ENCODE measurements around the gene SRCIN1. TPM values are rescaled to one million over a fixed set of nuclear protein-coding genes. Genes with fewer than 3 reads are reported as not detected.
"Not testable (repeated sequence)": the region's sequence is repeated elsewhere in the genome, so short reads cannot be mapped to it uniquely, and the experiment has no call there.

Gene SRCIN1
- total RNA-seq, 4 donors from 2014 or later, result 1.2 to 2.7 (median 2.3) TPM

GRCh38 chr17:38637951-38638350 is 32.2 kb upstream of the SRCIN1 start:
- intact Hi-C loops (cut with DNase I), result no loop called here
- 84% methylated on average over 4 of the region's 4 CpGs for WGBS
- no peaks in the 10 kb centered on the region for H3K9me3 ChIP-seq
- no peak overlapping the region for H3K4me3 ChIP-seq
- peaks cover 0 to 24% (median 0%) of the 10 kb centered on the region in 4 donors for H3K27me3 ChIP-seq
- H3K27ac ChIP-seq (replicated peaks in 1 of 4), result no peak overlapping the region
- no peaks in the 10 kb centered on the region for H3K4me1 ChIP-seq
- H3K36me3 ChIP-seq, result no peaks in the 10 kb centered on the region
- TF ChIP-seq POLR2A (IDR thresholded peaks at IDR 0.05; ENCODE audit: low read depth), result no peak
- TF ChIP-seq POLR2AphosphoS5 (IDR thresholded peaks at IDR 0.05), result no peak
- no peak for TF ChIP-seq EP300 (IDR thresholded peaks at IDR 0.05)
- TF ChIP-seq CTCF (IDR thresholded peaks at IDR 0.05), result no peak
- no peak for DNase-seq (ENCODE audit: extremely low spot score)

- Histone ChIP-seq H3K4me3 (no peak overlapping the region), H3K9me3 (no peaks in the 10 kb centered on the region), H3K27me3 (peaks cover 0 to 20% (median 0%) of the 10 kb centered on the region in 4 donors), H3K27ac (replicated peaks in 1 of 4) (no peak overlapping the region), H3K4me1 (no peaks in the 10 kb centered on the region), H3K36me3 (no peaks in the 10 kb centered on the region)
- WGBS, result 53% methylated on average over 9 of the region's 9 CpGs
- TF ChIP-seq CTCF (IDR thresholded peaks at IDR 0.05), result no peak
- no peak for TF ChIP-seq EP300 (IDR thresholded peaks at IDR 0.05)
- no peak for TF ChIP-seq POLR2AphosphoS5 (IDR thresholded peaks at IDR 0.05)
- TF ChIP-seq POLR2A (IDR thresholded peaks at IDR 0.05; ENCODE audit: low read depth), result no peak
- DNase-seq (ENCODE audit: extremely low spot score), result no peak
- intact Hi-C loops (cut with DNase I), result no loop called here
Measured at GRCh38 chr17:38636054-38636453, 30.3 kb upstream of the SRCIN1 start.

- Histone ChIP-seq H3K9me3 (no peaks in the 10 kb centered on the region), H3K27ac (replicated peaks in 1 of 4) (no peak overlapping the region), H3K36me3 (no peaks in the 10 kb centered on the region), H3K4me3 (no peak overlapping the region), H3K4me1 (no peaks in the 10 kb centered on the region), H3K27me3 (peaks cover 0 to 5% (median 0%) of the 10 kb centered on the region in 4 donors)
- intact Hi-C loops (cut with DNase I), result no loop called here
- no peak for DNase-seq (ENCODE audit: extremely low spot score)
- TF ChIP-seq EP300 (IDR thresholded peaks at IDR 0.05) (no peak), POLR2A (IDR thresholded peaks at IDR 0.05; ENCODE audit: low read depth) (no peak), CTCF (IDR thresholded peaks at IDR 0.05) (no peak), POLR2AphosphoS5 (IDR thresholded peaks at IDR 0.05) (no peak)
- 79% methylated on average over 6 of the region's 6 CpGs for WGBS
Measured at GRCh38 chr17:38632334-38632733, 26.6 kb upstream of the SRCIN1 start.

GRCh38 chr17:38628441-38628840 is 22.7 kb upstream of the SRCIN1 start:
- TF ChIP-seq POLR2AphosphoS5 (IDR thresholded peaks at IDR 0.05) (no peak), POLR2A (IDR thresholded peaks at IDR 0.05; ENCODE audit: low read depth) (no peak), EP300 (IDR thresholded peaks at IDR 0.05) (no peak), CTCF (IDR thresholded peaks at IDR 0.05) (no peak)
- Histone ChIP-seq H3K27me3 (peaks cover 0 to 10% (median 0%) of the 10 kb centered on the region in 4 donors), H3K4me1 (no peaks in the 10 kb centered on the region), H3K4me3 (no peak overlapping the region), H3K36me3 (no peaks in the 10 kb centered on the region), H3K9me3 (no peaks in the 10 kb centered on the region), H3K27ac (replicated peaks in 1 of 4) (no peak overlapping the region)
- no peak for DNase-seq (ENCODE audit: extremely low spot score)
- WGBS, result 64% methylated on average over 3 of the region's 3 CpGs
- intact Hi-C loops (cut with DNase I), result no loop called here

GRCh38 chr17:38627957-38628356 is 22.2 kb upstream of the SRCIN1 start:
- no peaks in the 10 kb centered on the region for H3K36me3 ChIP-seq
- TF ChIP-seq POLR2AphosphoS5 (IDR thresholded peaks at IDR 0.05) (no peak), CTCF (IDR thresholded peaks at IDR 0.05) (no peak), POLR2A (IDR thresholded peaks at IDR 0.05; ENCODE audit: low read depth) (no peak), EP300 (IDR thresholded peaks at IDR 0.05) (no peak)
- no peak for DNase-seq (ENCODE audit: extremely low spot score)
- H3K4me3 ChIP-seq, result no peak overlapping the region
- H3K27ac ChIP-seq (replicated peaks in 1 of 4), result no peak overlapping the region
- no peaks in the 10 kb centered on the region for H3K4me1 ChIP-seq
- intact Hi-C loops (cut with DNase I), result no loop called here
- H3K9me3 ChIP-seq, result no peaks in the 10 kb centered on the region
- 86% methylated on average over 2 of the region's 2 CpGs for WGBS
- peaks cover 0 to 15% (median 1%) of the 10 kb centered on the region in 4 donors for H3K27me3 ChIP-seq

GRCh38 chr17:38626606-38627226 is 21.0 kb upstream of the SRCIN1 start:
- peaks cover 0 to 19% (median 3%) of the 10 kb centered on the region in 4 donors for H3K27me3 ChIP-seq
- H3K9me3 ChIP-seq; H3K27ac ChIP-seq (replicated peaks in 1 of 4); H3K4me3 ChIP-seq; DNase-seq (ENCODE audit: extremely low spot score); H3K4me1 ChIP-seq; H3K36me3 ChIP-seq; intact Hi-C loops (cut with DNase I): not testable (repeated sequence)
- 81% methylated on average over 6 of the region's 6 CpGs for WGBS

Data from esophagus muscularis mucosa (tissue), 4 donors.